Measurements from ENCODE around the gene GM2A. TPM values are rescaled to one million over a fixed set of nuclear protein-coding genes. Genes with fewer than 3 reads are reported as not detected.
A peak's percentile ranks its signal among the peaks of the same experiment; 100 is the strongest.

GM2A gene
- total and polyA plus RNA-seq, 8 donors, result 6.4 to 25.0 (median 10.9) TPM

GRCh38 chr5:151222054-151222789 is 30.8 kb upstream of the GM2A start:
- TF ChIP-seq, protein P1, sequence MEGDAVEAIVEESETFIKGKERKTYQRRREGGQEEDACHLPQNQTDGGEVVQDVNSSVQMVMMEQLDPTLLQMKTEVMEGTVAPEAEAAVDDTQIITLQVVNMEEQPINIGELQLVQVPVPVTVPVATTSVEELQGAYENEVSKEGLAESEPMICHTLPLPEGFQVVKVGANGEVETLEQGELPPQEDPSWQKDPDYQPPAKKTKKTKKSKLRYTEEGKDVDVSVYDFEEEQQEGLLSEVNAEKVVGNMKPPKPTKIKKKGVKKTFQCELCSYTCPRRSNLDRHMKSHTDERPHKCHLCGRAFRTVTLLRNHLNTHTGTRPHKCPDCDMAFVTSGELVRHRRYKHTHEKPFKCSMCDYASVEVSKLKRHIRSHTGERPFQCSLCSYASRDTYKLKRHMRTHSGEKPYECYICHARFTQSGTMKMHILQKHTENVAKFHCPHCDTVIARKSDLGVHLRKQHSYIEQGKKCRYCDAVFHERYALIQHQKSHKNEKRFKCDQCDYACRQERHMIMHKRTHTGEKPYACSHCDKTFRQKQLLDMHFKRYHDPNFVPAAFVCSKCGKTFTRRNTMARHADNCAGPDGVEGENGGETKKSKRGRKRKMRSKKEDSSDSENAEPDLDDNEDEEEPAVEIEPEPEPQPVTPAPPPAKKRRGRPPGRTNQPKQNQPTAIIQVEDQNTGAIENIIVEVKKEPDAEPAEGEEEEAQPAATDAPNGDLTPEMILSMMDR (IDR thresholded peaks at IDR 0.05), result no peak
- peak overlapping the region; percentile 59 to 86 (median 72) for H3K27ac ChIP-seq
- ATAC-seq (peak; percentile 75 to 81 (median 75)), FAIRE-seq (no peak), DNase-seq (peak in 5 of 6 donors; percentile 63 to 84 (median 79))
- no peaks in the 10 kb centered on the region for H3K9me3 ChIP-seq
- peaks cover 4 to 24% (median 5%) of the 10 kb centered on the region in 3 donors for H3K4me1 ChIP-seq
- H3K4me3 ChIP-seq, result peak overlapping the region in 2 of 4 donors; percentile 61 to 92
- no peaks in the 10 kb centered on the region for H3K27me3 ChIP-seq
- 57 to 60% methylated on average over 6 of the region's 6 CpGs for WGBS, 2 donors
- no peaks in the 10 kb centered on the region for H3K36me3 ChIP-seq
- intact Hi-C loops (cut with DNase I), result no loop called here

DNA sequence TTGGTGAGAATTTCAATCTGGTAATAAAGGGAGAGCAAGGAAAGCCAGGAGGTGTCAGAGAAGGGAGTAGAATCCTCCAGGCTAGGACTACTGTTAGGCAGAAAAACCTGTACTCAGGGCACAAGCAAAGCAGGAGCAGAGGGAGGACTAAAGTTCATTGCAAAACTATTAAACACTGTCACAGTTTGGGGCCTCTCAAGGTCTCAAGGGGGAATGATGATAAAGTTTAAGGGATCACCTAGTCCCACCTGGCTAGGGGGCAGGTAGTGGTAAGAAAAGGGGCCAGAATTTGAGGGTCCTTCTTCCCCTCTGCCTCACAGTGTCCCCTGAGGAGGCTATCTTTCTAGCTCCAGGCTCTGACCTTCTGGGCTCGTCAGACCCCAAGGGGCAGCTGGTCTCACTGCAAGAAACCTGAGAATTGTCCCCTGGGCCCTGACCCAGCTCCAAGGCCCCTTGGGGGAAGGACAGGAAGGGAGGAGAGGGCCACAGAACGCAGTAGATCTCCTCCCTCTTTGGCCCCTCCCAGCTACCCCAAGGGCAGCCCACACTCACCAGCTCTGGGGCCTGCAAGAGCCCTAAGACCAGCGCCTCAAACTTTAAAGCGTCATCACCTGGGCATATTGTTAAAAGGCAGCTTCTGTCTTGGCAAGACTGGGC is 30.1 kb upstream of the GM2A start:
- Histone ChIP-seq H3K9me3 (no peaks in the 10 kb centered on the region), H3K27ac (peak overlapping the region; percentile 59 to 86 (median 72)), H3K4me1 (peaks cover 4 to 24% (median 5%) of the 10 kb centered on the region in 3 donors), H3K36me3 (no peaks in the 10 kb centered on the region), H3K27me3 (no peaks in the 10 kb centered on the region), H3K4me3 (peak overlapping the region; percentile 61 to 97 (median 84))
- DNase-seq (peak in 5 of 6 donors; percentile 31 to 58 (median 41)), ATAC-seq (peak; percentile 39 to 64 (median 55)), FAIRE-seq (no peak)
- 19 to 24% methylated on average over 4 of the region's 4 CpGs for WGBS, 2 donors
- TF ChIP-seq, protein P1 (IDR thresholded peaks at IDR 0.05), result no peak
- intact Hi-C loops (cut with DNase I), result no loop called here

- no peak for FAIRE-seq
- intact Hi-C loops (cut with DNase I), result no loop called here
- Histone ChIP-seq H3K9me3 (no peaks in the 10 kb centered on the region), H3K4me1 (peaks cover 4 to 24% (median 5%) of the 10 kb centered on the region in 3 donors), H3K27ac (peak within 1 kb of the TSS; percentile 59 to 86 (median 72)), H3K36me3 (no peaks in the 10 kb centered on the region), H3K4me3 (peak within 1 kb of the TSS; percentile 61 to 97 (median 84)), H3K27me3 (no peaks in the 10 kb centered on the region)
- 1% methylated on average over 58 of the region's 58 CpGs for WGBS, 2 donors
- TF ChIP-seq, protein P1 (IDR thresholded peaks at IDR 0.05), result no peak
- DNase-seq, result peak; percentile 72 to 89 (median 80)
- peak; percentile 82 to 91 (median 86) for ATAC-seq
Observed at GRCh38 chr5:151223447-151224264, 29.3 kb upstream of the GM2A start, which contains the start of gene CCDC69. CCDC69 (minus strand) TSS chr5:151224092; CDS start chr5:151223970, 122 bp downstream.

DNA sequence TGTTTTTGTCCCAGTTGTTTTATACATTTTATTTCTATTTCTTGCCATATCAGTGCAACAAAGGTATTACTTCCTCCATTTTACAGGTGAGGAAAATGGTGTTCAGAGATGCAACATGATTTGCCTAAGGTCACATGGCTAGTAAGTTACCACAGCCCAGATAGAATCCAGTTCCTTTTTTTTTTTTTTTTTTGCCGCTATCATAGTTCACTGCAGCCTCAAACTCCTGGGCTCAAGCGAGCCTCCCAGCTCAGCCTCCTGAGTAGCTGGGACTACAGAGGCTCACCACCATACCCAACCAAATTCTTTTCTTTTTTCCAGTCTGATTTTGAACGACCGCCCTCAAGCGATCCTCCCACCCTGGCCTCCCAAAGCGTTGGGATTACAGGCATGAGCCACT is 28.6 kb upstream of the GM2A start:
- H3K27me3 ChIP-seq, result no peaks in the 10 kb centered on the region
- H3K9me3 ChIP-seq, result no peaks in the 10 kb centered on the region
- DNase-seq, result peak in 1 of 6 donors; percentile 3
- FAIRE-seq, result no peak
- H3K27ac ChIP-seq, result peak overlapping the region in 1 of 4 donors; percentile 86
- 89 to 90% methylated on average over 6 of the region's 6 CpGs for WGBS, 2 donors
- H3K36me3 ChIP-seq, result no peaks in the 10 kb centered on the region
- TF ChIP-seq, protein P1 (IDR thresholded peaks at IDR 0.05), result no peak
- peaks cover 4 to 24% (median 5%) of the 10 kb centered on the region in 3 donors for H3K4me1 ChIP-seq
- no peak for ATAC-seq
- H3K4me3 ChIP-seq, result peak overlapping the region in 2 of 4 donors; percentile 61 to 92
- intact Hi-C loops (cut with DNase I), result no loop called here
